Prostate gland (tissue), 2 donors: Measurements from ENCODE around the gene IGBP1. TPM values are rescaled to one million over a fixed set of nuclear protein-coding genes. Genes with fewer than 3 reads are reported as not detected.

ENCODE experiments used
- total RNA-seq, 2 donors: library from RNA; depleted of rRNA; stranded (reverse); fragments of >200 nt; gene quantifications; one replicate each; pipeline ENCODE4 v1.1.0, GENCODE V29; 2016

The IGBP1 gene
- total RNA-seq, 2 donors from 2014 or later, result 54.9 to 62.6 TPM

Other genes with a start within 250 kb of the IGBP1 start
- gene AWAT2, start 83.5 kb upstream of the IGBP1 start, total RNA-seq, result not detected
- 1 to 10 TPM in 1 of 2 donors, not detected in 1; 1.1 TPM for gene OTUD6A, start 71.0 kb upstream of the IGBP1 start, total RNA-seq
- gene DGAT2L6, start 44.0 kb downstream of the IGBP1 start, total RNA-seq, result not detected
- not detected for gene AWAT1, start 101.2 kb downstream of the IGBP1 start, total RNA-seq
- 1 to 10 TPM in 1 of 2 donors, not detected in 1; 1.1 TPM for gene P2RY4, start 126.8 kb downstream of the IGBP1 start, total RNA-seq
- not detected for gene ARR3, start 134.9 kb downstream of the IGBP1 start, total RNA-seq
- gene RAB41, start 148.7 kb downstream of the IGBP1 start, total RNA-seq, result 1 to 10 TPM in 1 of 2 donors, not detected in 1; 1.3 TPM
- gene PDZD11, start 156.5 kb downstream of the IGBP1 start, total RNA-seq, result 10 to 100 TPM; 24.2 to 34.2 TPM
- gene KIF4A, start 156.7 kb downstream of the IGBP1 start, total RNA-seq, result 1 to 10 TPM in 1 of 2 donors, under 1 TPM in 1; 0.73 to 1.3 TPM